GM12878 (cell line): ENCODE data around the gene FOXP4. TPM values are rescaled to one million over a fixed set of nuclear protein-coding genes. Genes with fewer than 3 reads are reported as not detected.

ENCODE experiments used
- ATF3 ChIP-seq: IDR thresholded peaks from 2 replicates; pipeline ENCODE4 v1.6.1; 2011; ENCODE audit warnings: low read depth, mild to moderate bottlenecking, low read length, moderate library complexity, borderline replicate concordance; ENCODE audit errors: extremely low read depth
- BACH1 ChIP-seq: fragments of 450-650 bp; IDR thresholded peaks from 2 replicates; pipeline ENCODE4 v1.6.1; 2017; ENCODE audit warnings: mild to moderate bottlenecking, borderline replicate concordance
- BHLHE40 ChIP-seq, 2 experiments: fragments of 450-650 bp in 1 of 2; IDR thresholded peaks; 2 replicates each; pipeline ENCODE4 v1.6.1; 2011 to 2017; ENCODE audit warnings: low read depth in 2 of 2, borderline replicate concordance in 1 of 2, improper control_type of control experiment in 1 of 2, low read length in 1 of 2, mild to moderate bottlenecking in 1 of 2
- BRCA1 ChIP-seq: IDR thresholded peaks from 2 replicates; pipeline ENCODE4 v1.6.1; 2011; ENCODE audit warnings: low read depth, low read length, improper control_type of control experiment
- CBX3 ChIP-seq: fragments of 200-600 bp; sonication (generic); IDR thresholded peaks from 2 replicates; pipeline ENCODE4 v1.6.1; 2016; ENCODE audit warnings: low read depth, borderline replicate concordance
- E2F8 ChIP-seq: fragments of 450-650 bp; IDR thresholded peaks from 2 replicates; pipeline ENCODE4 v1.6.1; 2018; ENCODE audit warnings: mild to moderate bottlenecking, low read depth, moderate library complexity; ENCODE audit not compliant: partially characterized antibody
- ETV6 ChIP-seq, 2 experiments: fragments of 450-650 bp in 1 of 2; IDR thresholded peaks in 1 of 2; conservative IDR thresholded peaks in 1 of 2; 2 replicates each; pipeline ENCODE4 v1.6.1; 2014; ENCODE audit warnings: antibody characterized with exemption in 1 of 2, borderline replicate concordance in 1 of 2, low read depth in 1 of 2, mild to moderate bottlenecking in 1 of 2, moderate library complexity in 1 of 2
- FOS ChIP-seq: IDR thresholded peaks from 3 replicates; pipeline ENCODE4 v1.6.1; 2011; ENCODE audit warnings: borderline replicate concordance; ENCODE audit not compliant: insufficient read length; ENCODE audit errors: extremely low read depth
- MEF2B ChIP-seq: fragments of 450-650 bp; IDR thresholded peaks from 2 replicates; pipeline ENCODE4 v1.6.1; 2018; ENCODE audit warnings: mild to moderate bottlenecking, moderate library complexity; ENCODE audit not compliant: partially characterized antibody, poor library complexity, severe bottlenecking
- NRF1 ChIP-seq: conservative IDR thresholded peaks from 2 replicates; pipeline ENCODE4 v1.6.1; 2011; ENCODE audit warnings: mild to moderate bottlenecking, low read depth, low read length, improper control_type of control experiment
- PKNOX1 ChIP-seq: fragments of 450-650 bp; IDR thresholded peaks from 2 replicates; pipeline ENCODE4 v1.6.1; 2016; ENCODE audit warnings: mild to moderate bottlenecking
- RAD21 ChIP-seq: IDR thresholded peaks from 2 replicates; pipeline ENCODE4 v1.6.1; 2011; ENCODE audit warnings: mild to moderate bottlenecking, low read depth, low read length, moderate library complexity; ENCODE audit not compliant: insufficient read depth
- RAD51 ChIP-seq: fragments of 450-650 bp; IDR thresholded peaks from 2 replicates; pipeline ENCODE4 v1.6.1; 2016; ENCODE audit warnings: moderate library complexity, mild to moderate bottlenecking, inconsistent platforms
- RBBP5 ChIP-seq: fragments of 200-600 bp; sonication (generic); conservative IDR thresholded peaks from 2 replicates; pipeline ENCODE4 v1.6.1; 2016
- RELB ChIP-seq: fragments of 450-650 bp; IDR thresholded peaks from 2 replicates; pipeline ENCODE4 v1.6.1; 2017; ENCODE audit warnings: low read depth, mild to moderate bottlenecking, moderate library complexity
- RFX5 ChIP-seq: IDR thresholded peaks from 2 replicates; pipeline ENCODE4 v1.6.1; 2011; ENCODE audit warnings: low read depth, low read length, improper control_type of control experiment
- SMC3 ChIP-seq: IDR thresholded peaks from 2 replicates; pipeline ENCODE4 v1.6.1; 2011; ENCODE audit warnings: low read length, improper control_type of control experiment, borderline replicate concordance
- TAF1 ChIP-seq: IDR thresholded peaks from 2 replicates; pipeline ENCODE4 v1.6.1; 2011; ENCODE audit warnings: mild to moderate bottlenecking, low read depth, low read length, borderline replicate concordance
- USF1 ChIP-seq: IDR thresholded peaks from 2 replicates; pipeline ENCODE4 v1.6.1; 2011; ENCODE audit warnings: borderline replicate concordance, low read depth, mild to moderate bottlenecking, moderate library complexity, mixed read lengths, low read length; ENCODE audit not compliant: insufficient read depth; ENCODE audit errors: extremely low read length
- WRNIP1 ChIP-seq: IDR thresholded peaks from 2 replicates; pipeline ENCODE4 v1.6.1; 2011; ENCODE audit warnings: low read depth, low read length, improper control_type of control experiment, borderline replicate concordance
- ZNF207 ChIP-seq: fragments of 450-650 bp; IDR thresholded peaks from 2 replicates; pipeline ENCODE4 v1.6.1; 2014; ENCODE audit warnings: antibody characterized with exemption, mild to moderate bottlenecking, borderline replicate concordance
- ZNF274 ChIP-seq: IDR thresholded peaks from one replicate; pipeline ENCODE4 v1.8.0; 2011; ENCODE audit not compliant: insufficient read length, insufficient read depth
- polyA plus RNA-seq, 11 experiments: library from polyadenylated mRNA; depleted of rRNA in 4 of 11; unstranded in 6 of 11; stranded (reverse) in 5 of 11; fragments of >200 nt; fragmentation: Nextera tagmentation in 4 of 11; fragmentation: Illumina TruSeq in 1 of 11; extraction: Ambion mirVana in 4 of 11; extraction: Trizol in 1 of 11; gene quantifications; 1 replicate in 1 of 11; 2 replicates in 10 of 11; pipeline versions ENCODE4 v1.2.1 to v1.2.3, GENCODE V29; 2011 to 2016; ENCODE audit warnings: inconsistent platforms in 2 of 11, missing spikeins in 2 of 11, low read depth in 1 of 11
- total RNA-seq, 4 experiments: library from RNA; depleted of rRNA in 3 of 4; stranded (reverse); fragments of >200 nt in 3 of 4; fragmentation: Illumina TruSeq in 1 of 4; extraction: Trizol in 1 of 4; gene quantifications; 2 replicates each; pipeline versions ENCODE4 v1.2.1 to v1.2.3, GENCODE V29; 2013 to 2021

Gene FOXP4
- total and polyA plus RNA-seq, 10 of the 15 experiments (the other 5 are each of a cell fraction or from before 2014, with no cell fraction given), result 0.31 to 46.1 (median 2.3) TPM

GRCh38 chr6:41505122-41506049 is 40.8 kb upstream of the FOXP4 start (continued):
- no peak for TF ChIP-seq PKNOX1
- TF ChIP-seq RFX5, result no peak
- no peak for TF ChIP-seq SMC3
- TF ChIP-seq RAD51, result no peak
- no peak for TF ChIP-seq MEF2B
- no peak for TF ChIP-seq RAD21
- peak; percentile 38; the same call in 1 of the 2 replicates for TF ChIP-seq RELB
- no peak for TF ChIP-seq CBX3
- TF ChIP-seq NRF1, result no peak
- TF ChIP-seq BACH1, result no peak
- no peak; a peak in 1 of 4 replicates for TF ChIP-seq ETV6 (conservative IDR thresholded peaks at IDR 0.05 in 1 of 2, IDR thresholded peaks at IDR 0.05 in 1 of 2; ENCODE audit: borderline replicate concordance in 1 of 2, low read depth in 1 of 2)
- TF ChIP-seq BHLHE40 (IDR thresholded peaks at IDR 0.05; ENCODE audit: borderline replicate concordance in 1 of 2, low read depth in 2 of 2, low read length in 1 of 2), result peak in 1 of 2 experiments; percentile 45; a peak in 1 of 4 replicates
- TF ChIP-seq ZNF207, result no peak; the same call in 1 of the 2 replicates
- TF ChIP-seq WRNIP1, result no peak
- no peak for TF ChIP-seq ATF3
- no peak for TF ChIP-seq USF1
- TF ChIP-seq TAF1, result no peak
- no peak for TF ChIP-seq RBBP5
- no peak for TF ChIP-seq E2F8
- TF ChIP-seq ZNF274, result no peak
- no peak for TF ChIP-seq BRCA1
- no peak for TF ChIP-seq FOS
